Heart left ventricle (tissue), 16 donors: Measurements from ENCODE around the gene ATP8A1. TPM values are rescaled to one million over a fixed set of nuclear protein-coding genes. Genes with fewer than 3 reads are reported as not detected.

Experiments
- ATAC-seq, 4 donors: fragments of 200-7000 bp; cut with Tn5 transposase; one replicate each; pipeline ENCODE4 v1.9.1; 2020 to 2022; ENCODE audit warnings: moderate library complexity in 4 of 4, mild to moderate bottlenecking in 3 of 4, moderate number of reproducible peaks in 1 of 4
- DNase-seq, 5 donors: peaks; one replicate each; pipeline ENCODE4 v3.0.0-alpha.2; 2020
- H3K27ac ChIP-seq, 12 donors: fragments of 200-600 bp; sonication (generic) in 4 of 12; one replicate each; pipeline versions ENCODE4 v1.5.0 to v1.8.0; 2016 to 2022; ENCODE audit warnings: mild to moderate bottlenecking in 2 of 12
- H3K27me3 ChIP-seq, 9 donors: fragments of 200-600 bp; sonication (generic) in 2 of 9; one replicate each; pipeline versions ENCODE4 v1.5.1 to v1.8.0; 2016 to 2022; ENCODE audit warnings: mild to moderate bottlenecking in 3 of 9
- H3K36me3 ChIP-seq, 9 donors: fragments of 200-600 bp; sonication (generic) in 2 of 9; one replicate each; pipeline versions ENCODE4 v1.5.0 to v1.8.0; 2018 to 2022; ENCODE audit warnings: mild to moderate bottlenecking in 2 of 9
- H3K4me1 ChIP-seq, 12 donors: fragments of 200-600 bp; sonication (generic) in 4 of 12; one replicate each; pipeline versions ENCODE4 v1.5.0 to v1.8.0; 2016 to 2022; ENCODE audit warnings: mild to moderate bottlenecking in 3 of 12
- H3K4me3 ChIP-seq, 12 donors: fragments of 200-600 bp; sonication (generic) in 4 of 12; one replicate each; pipeline versions ENCODE4 v1.5.0 to v1.8.0; 2017 to 2022; ENCODE audit warnings: mild to moderate bottlenecking in 9 of 12, moderate library complexity in 4 of 12
- H3K9me3 ChIP-seq, 12 donors: fragments of 200-600 bp; sonication (generic) in 4 of 12; one replicate each; pipeline versions ENCODE4 v1.5.0 to v1.8.0; 2016 to 2022; ENCODE audit warnings: mild to moderate bottlenecking in 1 of 12
- CTCF ChIP-seq, 12 donors: fragments of 200-600 bp; sonication (generic) in 4 of 12; IDR thresholded peaks; one replicate each; pipeline versions ENCODE4 v1.5.0 to v1.8.0; 2018 to 2022; ENCODE audit warnings: antibody characterized with exemption in 12 of 12, mild to moderate bottlenecking in 5 of 12
- POLR2A ChIP-seq, 2 donors: fragments of 450-650 bp; IDR thresholded peaks; one replicate each; pipeline ENCODE4 v1.6.1; 2017; ENCODE audit warnings: antibody characterized with exemption in 2 of 2, mild to moderate bottlenecking in 2 of 2, moderate library complexity in 2 of 2
- WGBS, 4 donors: extraction: QIAGEN DNeasy Blood & Tissue Kit in 2 of 4; methylation state at CpG; one replicate each; pipeline versions ENCODE4 v1.1.5 to v1.1.7; 2013 to 2018; 5-methylcytosine and 5-hydroxymethylcytosine counted together
- intact Hi-C, 10 donors: fragments of 100-400 bp; cut with DNase I; formaldehyde crosslinking; loops; one replicate each; pipeline versions ENCODE4 v1.11.1 to v1.14.2; 2022
- polyA plus RNA-seq, 2 donors: library from polyadenylated mRNA; stranded (reverse); fragments of 200-250 nt; gene quantifications; one replicate each; pipeline ENCODE4 v1.2.3, GENCODE V29; 2013
- total RNA-seq, 9 donors: library from RNA; depleted of rRNA in 2 of 9; stranded (reverse); fragments of >200 nt in 2 of 9; fragmentation: NEBNext Ultra II Directional in 3 of 9; extraction: Animal tissue kit (Norgen Biotek cat#: 25700) in 3 of 9; gene quantifications; one replicate each; pipeline versions ENCODE4 v1.1.0 to v1.2.4, GENCODE V29; 2016 to 2023
- donor health status: ischemic (EF 13 %, LVEDD 7.1; RV severe dilation, severe dysfunction).
- donor health status: healthy with polysubstance abuse.
- donor health status: DM: no; HTN: yes; CAD: no.
- donor health status: DM: no; HTN: no; CAD: no.
- donor health status: ischemic (EF 25% LVEDD 6.9; RV normal size, moderate dysfunction).
- donor health status: ischemic (EF 25% LVEDD 5.7; RV mildly dilated, moderate dysfunction).
- donor health status: healthy.
- donor health status: DM: yes; HTN: yes; CAD: no.
- donor health status: ischemic (EF 35%, LVEDD 5.7; RV mildly dilated, moderate dysfunction).
- donor health status: nonischemic (EF 11% LVEDD 7.7; RV severe dilation, severe dysfunction).
- donor health status: DM: yes; HTN: yes; CAD: no.
- donor health status: PGD.
- donor health status: ischemic (EF 29% LVEDD 5.4; RV normal size, mild dysfunction).
- donor health status: nonischemic (EF 23%, LVEDD 6.1; RV moderate dilation, normal function).

The ATP8A1 gene
- total and polyA plus RNA-seq, 11 donors: 4.6 to 29.7 (median 16.2) TPM

GRCh38 chr4:42440083-42440482 is 216.8 kb downstream of the ATP8A1 start:
- intact Hi-C loops: no loop called here
- Histone ChIP-seq H3K4me3 (no peak overlapping the region), H3K9me3 (no peaks in the 10 kb centered on the region), H3K4me1 (no peaks in the 10 kb centered on the region), H3K27me3 (no peaks in the 10 kb centered on the region), H3K36me3 (peaks cover 0 to 41% (median 17%) of the 10 kb centered on the region in 9 donors), H3K27ac (no peak overlapping the region)
- ATAC-seq (no peak), DNase-seq (no peak)
- 94 to 98% (median 97%) methylated on average over 4 of the region's 4 CpGs for WGBS, 4 donors
- no peak for TF ChIP-seq POLR2A (IDR thresholded peaks at IDR 0.05)
- TF ChIP-seq CTCF (IDR thresholded peaks at IDR 0.05): no peak

GRCh38 chr4:42436928-42437565 is 219.9 kb downstream of the ATP8A1 start:
- WGBS, 4 donors: 91% methylated on average over 7 of the region's 7 CpGs
- ATAC-seq (no peak), DNase-seq (no peak)
- no peaks in the 10 kb centered on the region for H3K9me3 ChIP-seq
- no peaks in the 10 kb centered on the region for H3K4me1 ChIP-seq
- no peak overlapping the region for H3K27ac ChIP-seq
- H3K27me3 ChIP-seq: no peaks in the 10 kb centered on the region
- no peak overlapping the region for H3K4me3 ChIP-seq
- intact Hi-C loops: no loop called here
- TF ChIP-seq CTCF (IDR thresholded peaks at IDR 0.05) (no peak), POLR2A (IDR thresholded peaks at IDR 0.05) (no peak)
- H3K36me3 ChIP-seq: peaks cover 0 to 32% (median 0%) of the 10 kb centered on the region in 9 donors

GRCh38 chr4:42428036-42428435 is 228.9 kb downstream of the ATP8A1 start:
- Histone ChIP-seq H3K4me1 (no peaks in the 10 kb centered on the region), H3K4me3 (no peak overlapping the region), H3K36me3 (peaks cover 0 to 21% (median 0%) of the 10 kb centered on the region in 9 donors), H3K27me3 (no peaks in the 10 kb centered on the region), H3K27ac (no peak overlapping the region), H3K9me3 (no peaks in the 10 kb centered on the region)
- WGBS, 4 donors: 75 to 81% (median 78%) methylated on average over 2 of the region's 2 CpGs
- no peak for DNase-seq
- intact Hi-C loops: no loop called here
- TF ChIP-seq CTCF (IDR thresholded peaks at IDR 0.05): no peak
- TF ChIP-seq POLR2A (IDR thresholded peaks at IDR 0.05): no peak
- ATAC-seq: no peak

- DNase-seq (no peak), ATAC-seq (no peak)
- intact Hi-C loops: no loop called here
- H3K27me3 ChIP-seq: no peaks in the 10 kb centered on the region
- TF ChIP-seq POLR2A (IDR thresholded peaks at IDR 0.05): no peak
- TF ChIP-seq CTCF (IDR thresholded peaks at IDR 0.05): no peak
- H3K9me3 ChIP-seq: no peaks in the 10 kb centered on the region
- H3K36me3 ChIP-seq: peaks cover 0 to 33% (median 18%) of the 10 kb centered on the region in 9 donors
- H3K4me1 ChIP-seq: no peaks in the 10 kb centered on the region
- WGBS, 4 donors: 85 to 92% (median 88%) methylated on average over 17 to 19 of the region's 19 CpGs
- no peak overlapping the region for H3K4me3 ChIP-seq
- H3K27ac ChIP-seq: no peak overlapping the region
These were observed 231.5 kb downstream of the ATP8A1 start for GRCh38 chr4:42425146-42426065.
